K562 (cell line): ENCODE data around the gene CREBL2. TPM values are rescaled to one million over a fixed set of nuclear protein-coding genes. Genes with fewer than 3 reads are reported as not detected.

Source experiments
- ATAC-seq: fragments of 200-7000 bp; cut with Tn5 transposase; 3 replicates; pipeline ENCODE4 v1.9.1; 2020; ENCODE audit warnings: moderate library complexity
- BruUV-seq: library from RNA; stranded (reverse); fragments of 400-500 nt; replicated peaks from 2 replicates; lab custom pipeline; 2021; lab: Mats Ljungman, UMichigan
- CTCF ChIA-PET: fragments of 300-600 bp; formaldehyde crosslinking; extraction: SDS; loops from one replicate; lab custom pipeline; 2021; ENCODE audit warnings: low intra/inter-chr PET ratio; lab: Yijun Ruan, JAX
- POLR2A ChIA-PET: fragments of 300-600, 350-650 bp; sonication (Branson Sonifier 250); formaldehyde crosslinking; extraction: SDS; loops from one replicate; lab custom pipeline; 2021; ENCODE audit warnings: antibody characterized with exemption, inconsistent platforms; lab: Yijun Ruan, JAX
- DNase-seq, 4 experiments: peaks; one replicate each; pipeline versions ENCODE4 v3.0.0 to v3.0.0-alpha.2; 2011 to 2018; ENCODE audit warnings: low spot score in 3 of 4, mixed read lengths in 3 of 4; ENCODE audit errors: extremely low read depth in 1 of 4
- FAIRE-seq: peaks from 2 replicates; lab custom pipeline; 2011; peaks lifted over from hg19 to GRCh38; lab: Jason Lieb, UNC
- H2AFZ ChIP-seq: 2 replicates; pipeline ENCODE4 v1.6.0; 2011; ENCODE audit warnings: low read depth, low read length, control low read depth, inconsistent platforms
- H3K27ac ChIP-seq: fragments of 200-600 bp; 3 replicates; pipeline ENCODE4 v1.8.0; 2011; ENCODE audit warnings: low read depth, mild to moderate bottlenecking, control low read depth, inconsistent platforms, low read length, moderate library complexity, mixed read lengths; ENCODE audit errors: extremely low read depth
- H3K27me3 ChIP-seq, 2 experiments: fragments of 300-600 bp in 1 of 2; 2 replicates in 1 of 2; 3 replicates in 1 of 2; pipeline versions ENCODE4 v1.6.0 to v1.8.0; 2011; ENCODE audit warnings: inconsistent platforms in 2 of 2, low read length in 2 of 2, mild to moderate bottlenecking in 1 of 2, mixed read lengths in 1 of 2, moderate library complexity in 1 of 2; ENCODE audit not compliant: control insufficient read depth in 2 of 2, insufficient read depth in 2 of 2
- H3K36me3 ChIP-seq: fragments of 300-600 bp; 3 replicates; pipeline ENCODE4 v1.8.0; 2011; ENCODE audit warnings: mild to moderate bottlenecking, low read length, inconsistent platforms; ENCODE audit not compliant: control insufficient read depth, insufficient read depth
- H3K4me1 ChIP-seq, 2 experiments: fragments of 200-600 bp in 1 of 2; replicated peaks in 1 of 2; 2 replicates in 1 of 2; 3 replicates in 1 of 2; pipeline versions ENCODE4 v1.5.1 to v1.8.0; 2011; ENCODE audit warnings: inconsistent platforms in 2 of 2, low read length in 2 of 2, mild to moderate bottlenecking in 1 of 2, mixed read lengths in 1 of 2, moderate library complexity in 1 of 2; ENCODE audit not compliant: control insufficient read depth in 2 of 2, insufficient read depth in 2 of 2
- H3K4me2 ChIP-seq: 2 replicates; pipeline ENCODE4 v1.6.1; 2011; ENCODE audit warnings: low read length, control low read depth, inconsistent platforms, mixed read lengths; ENCODE audit not compliant: insufficient read depth
- H3K4me3 ChIP-seq: fragments of 200-600 bp; sonication (generic), shearing (Covaris generic); 2 replicates; pipeline ENCODE4 v1.5.1; 2016; ENCODE audit warnings: control low read depth, inconsistent platforms
- H3K79me2 ChIP-seq: fragments of 200-600 bp; 3 replicates; pipeline ENCODE4 v1.8.0; 2011; ENCODE audit warnings: low read length, inconsistent platforms; ENCODE audit not compliant: control insufficient read depth, insufficient read depth
- H3K9ac ChIP-seq, 2 experiments: 2 replicates each; pipeline versions ENCODE4 v1.6.0 to v1.6.1; 2011; ENCODE audit warnings: low read depth in 2 of 2, low read length in 2 of 2, control low read depth in 1 of 2, inconsistent platforms in 1 of 2, mild to moderate bottlenecking in 1 of 2, mixed read lengths in 1 of 2; ENCODE audit not compliant: insufficient read depth in 1 of 2
- H3K9me1 ChIP-seq: one replicate; pipeline ENCODE4 v1.6.0; 2011; ENCODE audit warnings: inconsistent platforms, mild to moderate bottlenecking, low read length, moderate library complexity; ENCODE audit not compliant: control insufficient read depth, insufficient read depth
- H3K9me3 ChIP-seq: replicated peaks from 2 replicates; pipeline ENCODE4 v1.5.1; 2011; ENCODE audit warnings: low read depth, low read length, inconsistent platforms; ENCODE audit not compliant: control insufficient read depth, insufficient read depth
- H4K20me1 ChIP-seq: replicated peaks from 2 replicates; pipeline ENCODE4 v1.6.1; 2011; ENCODE audit warnings: low read length, inconsistent platforms, mixed read lengths; ENCODE audit not compliant: control insufficient read depth, insufficient read depth
- ASH1L ChIP-seq: fragments of 450-650 bp; IDR thresholded peaks from 2 replicates; pipeline ENCODE4 v1.6.1; 2018; ENCODE audit warnings: borderline replicate concordance, mild to moderate bottlenecking, low read depth; ENCODE audit not compliant: partially characterized antibody
- BHLHE40 ChIP-seq: IDR thresholded peaks from 2 replicates; pipeline ENCODE4 v1.6.1; 2011; ENCODE audit warnings: low read length, improper control_type of control experiment
- COPS2 ChIP-seq: fragments of 450-650 bp; conservative IDR thresholded peaks from 2 replicates; pipeline ENCODE4 v1.6.1; 2016; ENCODE audit warnings: mild to moderate bottlenecking, moderate library complexity
- HDAC2 ChIP-seq: fragments of 450-650 bp; IDR thresholded peaks from 2 replicates; pipeline ENCODE4 v1.6.1; 2016; ENCODE audit warnings: mild to moderate bottlenecking
- KLF6 ChIP-seq: fragments of 250-450 bp; sonication (Bioruptor Pico); IDR thresholded peaks from 2 replicates; pipeline ENCODE4 v1.4.0; 2020; ENCODE audit warnings: mild to moderate bottlenecking, moderate library complexity, borderline replicate concordance
- PTBP1 ChIP-seq: fragments of 200-400 bp; formaldehyde crosslinking; IDR thresholded peaks from 2 replicates; pipeline ENCODE4 v1.6.1; 2017; ENCODE audit warnings: low read depth, low read length
- PTRF ChIP-seq: fragments of 450-650 bp; IDR thresholded peaks from 2 replicates; pipeline ENCODE4 v1.6.1; 2016; ENCODE audit warnings: mild to moderate bottlenecking, missing genetic modification characterization, missing compliant biosample characterization
- RB1 ChIP-seq: fragments of 450-650 bp; IDR thresholded peaks from 2 replicates; pipeline ENCODE4 v1.6.1; 2017; ENCODE audit warnings: low read depth, mild to moderate bottlenecking
- RBM22 ChIP-seq: fragments of 200-400 bp; formaldehyde crosslinking; IDR thresholded peaks from 2 replicates; pipeline ENCODE4 v1.6.1; 2018; ENCODE audit warnings: low read length, low read depth; ENCODE audit not compliant: poor library complexity, severe bottlenecking
- SRSF3 ChIP-seq: fragments of 200-400 bp; formaldehyde crosslinking; IDR thresholded peaks from 2 replicates; pipeline ENCODE4 v1.6.1; 2016; ENCODE audit warnings: mild to moderate bottlenecking, low read length, moderate library complexity; ENCODE audit not compliant: insufficient read depth
- SUPT5H ChIP-seq: fragments of 450-650 bp; IDR thresholded peaks from 2 replicates; pipeline ENCODE4 v1.6.1; 2016
- THRA ChIP-seq: fragments of 450-650 bp; IDR thresholded peaks from 2 replicates; pipeline ENCODE4 v1.6.1; 2017; ENCODE audit warnings: mild to moderate bottlenecking, moderate library complexity
- ZNF175 ChIP-seq: fragments of 200-800 bp; sonication (Bioruptor generic); IDR thresholded peaks from 2 replicates; pipeline ENCODE4 v1.6.1; 2016; ENCODE audit warnings: low read depth, mild to moderate bottlenecking, missing genetic modification characterization, missing compliant biosample characterization
- WGBS: fragments of 100-300 bp; shearing (Covaris generic); methylation state at CpG from one replicate; pipeline ENCODE4 v1.1.6; 2016; ENCODE audit warnings: low coverage, mixed read lengths; ENCODE audit not compliant: insufficient coverage; ENCODE audit errors: missing lambda C conversion rate; 5-methylcytosine and 5-hydroxymethylcytosine counted together
- in situ Hi-C: fragments of 300-500 bp; cut with MboI; formaldehyde crosslinking; loops from 4 replicates; pipeline ENCODE4 v1.15.0; 2018; ENCODE audit warnings: inconsistent platforms, mixed read lengths
- intact Hi-C: fragments of 100-400 bp; cut with micrococcal nuclease; formaldehyde crosslinking; loops from 2 replicates; pipeline ENCODE4 v1.14.2; 2022
- polyA plus RNA-seq, 8 experiments: library from polyadenylated mRNA; depleted of rRNA in 4 of 8; stranded (reverse) in 5 of 8; unstranded in 3 of 8; fragments of >200 nt; fragmentation: Nextera tagmentation in 2 of 8; fragmentation: Illumina TruSeq in 1 of 8; extraction: Ambion mirVana in 2 of 8; extraction: Trizol in 1 of 8; gene quantifications; 2 replicates each; pipeline versions ENCODE4 v1.2.1 to v1.2.3, GENCODE V29; 2011 to 2014; ENCODE audit warnings: inconsistent platforms in 1 of 8, missing spikeins in 1 of 8
- total RNA-seq, 7 experiments: library from RNA; depleted of rRNA in 6 of 7; stranded (reverse); fragments of >200 nt in 6 of 7; fragmentation: Illumina TruSeq in 2 of 7; extraction: Trizol in 2 of 7; gene quantifications; 2 replicates each; pipeline versions ENCODE4 v1.2.1 to v1.2.3, GENCODE V29; 2011 to 2021; ENCODE audit warnings: low replicate concordance in 1 of 7

CREBL2 gene
- total and polyA plus RNA-seq, 9 of the 15 experiments (the other 6 are each of a cell fraction or from before 2014, with no cell fraction given) = 1.7 to 7.3 (median 5.2) TPM

- H3K27me3 ChIP-seq = no peaks in the 10 kb centered on the region
- in situ Hi-C loops (no loop called here), intact Hi-C loops (no loop called here)
- no TSS peak for BruUV-seq
- POLR2A ChIA-PET = no interaction called here
- DNase-seq = no peak
- H3K36me3 ChIP-seq = no peaks in the 10 kb centered on the region
- 15% methylated on average over 2 of the region's 2 CpGs for WGBS
- H3K4me1 ChIP-seq = peaks cover 0 to 10% of the 10 kb centered on the region in 2 experiments; a peak in 2 of 5 replicates
- H3K4me2 ChIP-seq = no peak overlapping the region
- H4K20me1 ChIP-seq = no peaks in the 10 kb centered on the region
- no peak overlapping the region for H3K27ac ChIP-seq
- H2AFZ ChIP-seq = no peak overlapping the region
- H3K9ac ChIP-seq = no peak overlapping the region
- no peaks in the 10 kb centered on the region for H3K9me3 ChIP-seq
- TF ChIP-seq RB1 (no peak), PTRF (no peak), ZNF175 (CRISPR knock-in tag) (no peak), PTBP1 (no peak), SRSF3 (no peak), THRA (no peak), ASH1L (no peak), COPS2 (no peak), KLF6 (CRISPR knock-in tag) (no peak), RBM22 (no peak), HDAC2 (no peak), BHLHE40 (no peak), SUPT5H (no peak)
- no peak for FAIRE-seq
- CTCF ChIA-PET = no interaction called here
- no peak overlapping the region for H3K4me3 ChIP-seq
- no peak for ATAC-seq
- H3K9me1 ChIP-seq = no peaks in the 10 kb centered on the region
- no peaks in the 10 kb centered on the region for H3K79me2 ChIP-seq
Measured at GRCh38 chr12:12691549-12691948, 79.9 kb downstream of the CREBL2 start.
